Progenitor cell of endocrine pancreas (in vitro differentiated cells): ENCODE measurements around the gene ENTPD8. TPM values are rescaled to one million over a fixed set of nuclear protein-coding genes. Genes with fewer than 3 reads are reported as not detected.

Source experiments
- DNase-seq: peaks from one replicate; pipeline ENCODE4 v3.0.0; 2021; ENCODE audit warnings: low spot score; ENCODE audit not compliant: unreplicated experiment
- H3K27ac Mint-ChIP-seq: 2 replicates; pipeline ENCODE4 v1.8.0; 2021; ENCODE audit warnings: mild to moderate bottlenecking, moderate library complexity, mixed read lengths
- H3K27me3 Mint-ChIP-seq: 2 replicates; pipeline ENCODE4 v1.8.0; 2021; ENCODE audit warnings: mixed read lengths
- H3K36me3 Mint-ChIP-seq: 2 replicates; pipeline ENCODE4 v1.8.0; 2022; ENCODE audit warnings: mixed read lengths; ENCODE audit not compliant: insufficient read depth
- H3K4me1 Mint-ChIP-seq: 2 replicates; pipeline ENCODE4 v1.8.0; 2021; ENCODE audit warnings: low read depth, mixed read lengths
- H3K4me3 Mint-ChIP-seq: 2 replicates; pipeline ENCODE4 v1.8.0; 2021; ENCODE audit warnings: low read depth, mild to moderate bottlenecking, moderate library complexity, mixed read lengths
- H3K9me3 Mint-ChIP-seq: 2 replicates; pipeline ENCODE4 v1.8.0; 2021; ENCODE audit warnings: low read depth, mixed read lengths
- CTCF ChIP-seq: fragments of 200-600 bp; sonication (generic); IDR thresholded peaks from one replicate; pipeline ENCODE4 v1.5.0; 2021; ENCODE audit warnings: antibody characterized with exemption, mild to moderate bottlenecking; ENCODE audit not compliant: unreplicated experiment
- total RNA-seq: library from RNA; stranded (reverse); gene quantifications from 2 replicates; pipeline ENCODE4 v1.2.1, GENCODE V29; 2021

The ENTPD8 gene
- total RNA-seq, 1 donor from 2014 or later = 2.7 TPM

- Mint-ChIP-seq H3K36me3 (peaks cover 6% of the 10 kb centered on the region), H3K4me1 (no peaks in the 10 kb centered on the region), H3K9me3 (no peaks in the 10 kb centered on the region), H3K27me3 (no peaks in the 10 kb centered on the region), H3K27ac (no peak overlapping the region), H3K4me3 (no peak overlapping the region)
- no peak for DNase-seq
- no peak for TF ChIP-seq CTCF
Observed at GRCh38 chr9:137392232-137393007, 48.7 kb downstream of the ENTPD8 start.

GRCh38 chr9:137391411-137391754 lies 49.8 kb downstream of the ENTPD8 start:
- Mint-ChIP-seq H3K27me3 (no peaks in the 10 kb centered on the region), H3K27ac (no peak overlapping the region), H3K4me3 (no peak overlapping the region), H3K4me1 (no peaks in the 10 kb centered on the region), H3K9me3 (no peaks in the 10 kb centered on the region), H3K36me3 (peaks cover 3% of the 10 kb centered on the region)
- TF ChIP-seq CTCF = no peak
- no peak for DNase-seq

- Mint-ChIP-seq H3K36me3 (peaks cover 3% of the 10 kb centered on the region), H3K27me3 (no peaks in the 10 kb centered on the region), H3K4me1 (no peaks in the 10 kb centered on the region), H3K9me3 (no peaks in the 10 kb centered on the region), H3K4me3 (no peak overlapping the region), H3K27ac (no peak overlapping the region)
- DNase-seq = no peak
- TF ChIP-seq CTCF = no peak
Observed at GRCh38 chr9:137390553-137391410, 50.4 kb downstream of the ENTPD8 start.

GRCh38 chr9:137389428-137389746 lies 51.8 kb downstream of the ENTPD8 start:
- Mint-ChIP-seq H3K27ac (no peak overlapping the region), H3K36me3 (peaks cover 5% of the 10 kb centered on the region), H3K4me1 (peaks cover 1% of the 10 kb centered on the region), H3K9me3 (no peaks in the 10 kb centered on the region), H3K27me3 (no peaks in the 10 kb centered on the region), H3K4me3 (no peak overlapping the region)
- no peak for TF ChIP-seq CTCF
- DNase-seq = no peak

- Mint-ChIP-seq H3K4me3 (no peak overlapping the region), H3K36me3 (peaks cover 6% of the 10 kb centered on the region), H3K27ac (no peak overlapping the region), H3K9me3 (no peaks in the 10 kb centered on the region), H3K27me3 (no peaks in the 10 kb centered on the region), H3K4me1 (peaks cover 1% of the 10 kb centered on the region)
- DNase-seq = no peak
- TF ChIP-seq CTCF = no peak
Observed at GRCh38 chr9:137388589-137389427, 52.3 kb downstream of the ENTPD8 start.
